Astrocyte of the cerebellum (primary cell): ENCODE data around the gene METTL27.
"Not testable (repeated sequence)": the region's sequence is repeated elsewhere in the genome, so short reads cannot be mapped to it uniquely, and the experiment has no call there.

Experiments used
- DNase-seq: peaks from one replicate; pipeline ENCODE4 v3.0.0-alpha.2; 2011; ENCODE audit warnings: low read depth
- H3K4me3 ChIP-seq: 2 replicates; pipeline ENCODE4 v1.5.1; 2011; ENCODE audit warnings: mild to moderate bottlenecking, low read depth, low read length, moderate library complexity
- in situ Hi-C: cut with HindIII; loops from 2 replicates; pipeline ENCODE4 v1.10.0; 2017; ENCODE audit warnings: low sequenced_read_pairs
- TF ChIP-seq, protein P1 (sequence below): IDR thresholded peaks from 2 replicates; pipeline ENCODE4 v1.5.1; 2012; ENCODE audit warnings: low read length, low read depth, moderate library complexity, mild to moderate bottlenecking; ENCODE audit errors: missing control alignments

The METTL27 gene

DNA sequence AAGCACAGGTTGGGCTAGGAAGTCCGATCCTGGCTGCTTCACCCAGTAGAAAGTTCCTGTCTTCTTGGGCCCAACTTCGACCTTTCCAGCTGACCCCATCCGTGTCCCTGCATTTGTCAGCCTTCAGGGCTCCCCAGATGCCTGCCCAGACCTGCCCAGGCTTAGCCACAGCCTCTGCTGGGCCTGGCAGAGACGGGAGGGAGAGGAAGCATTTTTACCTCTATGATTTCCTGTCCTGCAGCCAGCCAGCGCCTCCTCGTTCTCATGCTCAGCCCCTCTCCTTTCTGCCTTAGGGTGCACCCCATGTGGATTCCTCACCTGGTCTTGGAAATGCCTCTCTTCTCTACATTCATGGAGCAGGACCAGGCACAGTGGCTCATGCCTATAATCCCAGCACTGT, 3.7 kb downstream of the METTL27 start:
- TF ChIP-seq, protein P1, sequence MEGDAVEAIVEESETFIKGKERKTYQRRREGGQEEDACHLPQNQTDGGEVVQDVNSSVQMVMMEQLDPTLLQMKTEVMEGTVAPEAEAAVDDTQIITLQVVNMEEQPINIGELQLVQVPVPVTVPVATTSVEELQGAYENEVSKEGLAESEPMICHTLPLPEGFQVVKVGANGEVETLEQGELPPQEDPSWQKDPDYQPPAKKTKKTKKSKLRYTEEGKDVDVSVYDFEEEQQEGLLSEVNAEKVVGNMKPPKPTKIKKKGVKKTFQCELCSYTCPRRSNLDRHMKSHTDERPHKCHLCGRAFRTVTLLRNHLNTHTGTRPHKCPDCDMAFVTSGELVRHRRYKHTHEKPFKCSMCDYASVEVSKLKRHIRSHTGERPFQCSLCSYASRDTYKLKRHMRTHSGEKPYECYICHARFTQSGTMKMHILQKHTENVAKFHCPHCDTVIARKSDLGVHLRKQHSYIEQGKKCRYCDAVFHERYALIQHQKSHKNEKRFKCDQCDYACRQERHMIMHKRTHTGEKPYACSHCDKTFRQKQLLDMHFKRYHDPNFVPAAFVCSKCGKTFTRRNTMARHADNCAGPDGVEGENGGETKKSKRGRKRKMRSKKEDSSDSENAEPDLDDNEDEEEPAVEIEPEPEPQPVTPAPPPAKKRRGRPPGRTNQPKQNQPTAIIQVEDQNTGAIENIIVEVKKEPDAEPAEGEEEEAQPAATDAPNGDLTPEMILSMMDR = no peak
- in situ Hi-C loops = loop anchor here (25.0 kb wide), 1 partner anchor 226 kb away; the partner anchor contains the start of gene MLXIPL
- DNase-seq = no peak

DNA sequence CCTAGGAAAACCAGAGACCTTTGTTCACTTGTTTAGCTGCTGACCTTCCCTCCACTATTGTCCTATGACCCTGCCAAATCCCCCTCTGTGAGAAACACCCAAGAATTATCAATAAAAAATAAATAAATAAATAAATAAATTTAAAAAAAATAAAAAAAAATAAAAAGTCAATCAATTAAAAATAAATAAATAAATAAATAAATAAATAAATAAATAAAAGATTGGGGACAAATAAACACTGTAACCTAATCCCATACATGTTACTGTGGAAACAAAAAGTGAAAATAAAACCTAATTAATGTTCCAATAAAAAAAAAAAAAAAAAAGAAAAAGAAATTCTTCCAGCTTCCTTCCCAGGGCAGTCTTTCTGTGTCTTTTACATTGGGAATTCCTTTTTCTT, 5.1 kb downstream of the METTL27 start:
- in situ Hi-C loops = loop anchor here (25.0 kb wide), 1 partner anchor 225 kb away; the partner anchor contains the start of gene MLXIPL
- DNase-seq, H3K4me3 ChIP-seq: not testable (repeated sequence)

More for the DNA sequence above, 3.7 kb downstream of the METTL27 start:
- H3K4me3 ChIP-seq = no peak overlapping the region

DNA sequence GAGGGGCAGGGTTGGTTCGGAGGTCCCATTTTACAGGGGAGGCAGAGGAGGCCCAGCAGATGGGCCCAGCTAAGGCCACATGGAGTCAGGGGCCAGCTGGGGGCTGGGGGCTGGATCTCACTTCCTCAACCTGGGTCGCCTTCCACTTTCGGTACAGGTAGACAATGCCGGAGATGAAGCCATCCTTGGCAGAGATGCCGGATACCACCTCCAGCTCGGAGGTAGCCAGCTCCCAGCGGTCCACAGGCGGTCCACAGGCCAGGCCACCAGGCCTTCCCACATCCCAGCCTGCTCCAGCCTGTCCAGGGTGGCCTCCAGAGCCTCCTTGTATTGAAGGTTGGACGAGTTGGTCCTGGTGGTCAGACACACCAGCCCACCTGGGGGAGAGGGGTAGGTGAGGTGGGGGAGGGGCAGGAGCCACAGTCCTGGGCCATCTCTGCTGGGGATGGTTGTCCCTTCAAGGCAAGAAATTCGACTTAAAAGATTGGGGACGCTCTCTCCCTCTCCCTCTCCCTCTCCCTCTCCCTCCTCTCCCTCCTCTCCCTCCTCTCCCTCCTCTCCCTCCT, 7.6 kb downstream of the METTL27 start:
- TF ChIP-seq, protein P1 = no peak
- DNase-seq = no peak
- no peak overlapping the region for H3K4me3 ChIP-seq
- in situ Hi-C loops = loop anchor here (25.0 kb wide), 1 partner anchor 222 kb away; the partner anchor contains the start of gene MLXIPL

DNA sequence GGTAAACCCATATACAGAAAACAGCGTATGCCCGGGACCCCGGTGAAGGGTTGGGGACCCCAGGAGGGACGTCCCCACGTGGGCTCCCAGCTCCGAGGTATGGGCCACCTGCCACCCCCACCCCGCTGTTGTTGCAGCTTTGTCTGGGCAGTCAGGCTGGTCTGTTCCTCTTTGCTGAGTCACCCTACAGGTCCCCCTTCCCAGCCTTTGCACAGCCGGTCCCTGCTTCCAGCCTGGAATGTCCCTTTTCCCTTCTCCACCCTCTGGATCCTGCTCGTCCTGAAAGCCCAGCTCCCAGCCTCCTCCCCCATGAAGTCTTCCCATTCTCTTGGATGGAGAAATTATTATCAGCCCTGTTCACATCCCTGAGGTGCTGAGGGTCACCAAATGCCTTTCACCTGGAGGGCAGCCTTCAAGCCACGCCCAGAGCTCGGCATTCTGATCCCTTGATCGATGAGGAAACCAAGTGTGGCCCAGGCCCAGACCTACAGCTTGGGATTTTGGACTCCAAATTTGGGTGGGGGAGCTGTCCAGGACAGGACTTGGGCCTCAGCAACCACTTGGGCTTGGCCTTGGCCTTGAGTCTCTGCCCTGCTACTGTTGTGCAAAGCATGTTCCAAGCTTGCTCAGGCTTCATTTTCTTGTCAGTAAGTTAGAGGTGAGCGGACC, 8.9 kb downstream of the METTL27 start:
- DNase-seq = no peak
- in situ Hi-C loops = loop anchor here (25.0 kb wide), 1 partner anchor 221 kb away; the partner anchor contains the start of gene MLXIPL
- TF ChIP-seq, protein P1 = no peak
- H3K4me3 ChIP-seq = no peak overlapping the region

GRCh38 chr7:73832806-73833205, 9.5 kb downstream of the METTL27 start:
- in situ Hi-C loops = loop anchor here (25.0 kb wide), 1 partner anchor 221 kb away; the partner anchor contains the start of gene MLXIPL
- H3K4me3 ChIP-seq = no peak overlapping the region
- DNase-seq = no peak
- TF ChIP-seq, protein P1 = no peak

- TF ChIP-seq, protein P1 = no peak
- DNase-seq = no peak
- in situ Hi-C loops = loop anchor here (25.0 kb wide), 1 partner anchor 220 kb away; the partner anchor contains the start of gene MLXIPL
- no peak overlapping the region for H3K4me3 ChIP-seq
Measured at GRCh38 chr7:73831834-73832651, 10.3 kb downstream of the METTL27 start.

- no peak overlapping the region for H3K4me3 ChIP-seq
- no peak for DNase-seq
- TF ChIP-seq, protein P1 = no peak
- in situ Hi-C loops = loop anchor here (25.0 kb wide), 1 partner anchor 219 kb away; the partner anchor contains the start of gene MLXIPL
Measured at GRCh38 chr7:73831584-73831833, 10.8 kb downstream of the METTL27 start.
